LNCAP (cell line): ENCODE measurements around the gene GLB1L2.

Experiments
- TF ChIP-seq, protein P1 (sequence below): fragments of 450-650 bp; IDR thresholded peaks from 2 replicates; pipeline ENCODE4 v1.5.1; 2017; ENCODE audit warnings: mild to moderate bottlenecking

The GLB1L2 gene, protein sequence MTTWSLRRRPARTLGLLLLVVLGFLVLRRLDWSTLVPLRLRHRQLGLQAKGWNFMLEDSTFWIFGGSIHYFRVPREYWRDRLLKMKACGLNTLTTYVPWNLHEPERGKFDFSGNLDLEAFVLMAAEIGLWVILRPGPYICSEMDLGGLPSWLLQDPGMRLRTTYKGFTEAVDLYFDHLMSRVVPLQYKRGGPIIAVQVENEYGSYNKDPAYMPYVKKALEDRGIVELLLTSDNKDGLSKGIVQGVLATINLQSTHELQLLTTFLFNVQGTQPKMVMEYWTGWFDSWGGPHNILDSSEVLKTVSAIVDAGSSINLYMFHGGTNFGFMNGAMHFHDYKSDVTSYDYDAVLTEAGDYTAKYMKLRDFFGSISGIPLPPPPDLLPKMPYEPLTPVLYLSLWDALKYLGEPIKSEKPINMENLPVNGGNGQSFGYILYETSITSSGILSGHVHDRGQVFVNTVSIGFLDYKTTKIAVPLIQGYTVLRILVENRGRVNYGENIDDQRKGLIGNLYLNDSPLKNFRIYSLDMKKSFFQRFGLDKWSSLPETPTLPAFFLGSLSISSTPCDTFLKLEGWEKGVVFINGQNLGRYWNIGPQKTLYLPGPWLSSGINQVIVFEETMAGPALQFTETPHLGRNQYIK

DNA sequence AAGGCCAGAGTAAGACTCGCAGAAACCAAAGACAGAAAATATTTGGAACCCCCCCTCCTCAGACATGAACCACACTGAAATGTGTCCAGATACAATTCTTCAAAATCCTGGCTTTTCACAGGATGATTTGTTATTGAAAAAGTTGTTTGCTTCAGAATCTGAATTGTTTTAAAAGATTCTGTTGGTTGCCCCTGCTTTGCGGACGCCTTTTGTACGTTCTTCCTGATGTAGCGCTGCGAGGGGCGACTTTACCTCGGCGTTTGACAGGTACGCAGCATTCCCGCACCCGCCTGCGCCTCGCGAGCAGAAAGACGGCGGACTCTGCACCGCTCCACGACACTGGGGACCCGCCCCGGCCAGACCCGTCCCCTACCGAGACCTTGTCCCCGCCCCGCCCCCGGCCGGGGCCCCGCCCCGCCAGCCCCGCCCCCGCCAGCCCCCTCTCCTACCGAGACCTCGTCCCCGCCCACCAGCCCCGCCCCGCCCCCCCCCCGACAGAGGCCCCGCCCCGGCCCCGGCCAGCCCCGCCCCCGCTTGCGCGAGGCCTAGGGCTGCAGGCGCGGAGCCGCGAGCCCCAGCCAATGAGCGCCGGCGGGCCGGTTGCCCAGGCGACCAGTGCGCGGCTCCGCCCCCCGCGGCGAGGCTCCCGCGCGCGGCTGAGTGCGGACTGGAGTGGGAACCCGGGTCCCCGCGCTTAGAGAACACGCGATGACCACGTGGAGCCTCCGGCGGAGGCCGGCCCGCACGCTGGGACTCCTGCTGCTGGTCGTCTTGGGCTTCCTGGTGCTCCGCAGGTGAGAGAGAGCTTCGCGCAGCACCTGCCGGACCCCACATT, at the start of gene GLB1L2:
GLB1L2 (plus strand) TSS at position 635 of the 835 bp plus-strand sequence; CDS start at position 709, 74 bp downstream.
- TF ChIP-seq, protein P1, sequence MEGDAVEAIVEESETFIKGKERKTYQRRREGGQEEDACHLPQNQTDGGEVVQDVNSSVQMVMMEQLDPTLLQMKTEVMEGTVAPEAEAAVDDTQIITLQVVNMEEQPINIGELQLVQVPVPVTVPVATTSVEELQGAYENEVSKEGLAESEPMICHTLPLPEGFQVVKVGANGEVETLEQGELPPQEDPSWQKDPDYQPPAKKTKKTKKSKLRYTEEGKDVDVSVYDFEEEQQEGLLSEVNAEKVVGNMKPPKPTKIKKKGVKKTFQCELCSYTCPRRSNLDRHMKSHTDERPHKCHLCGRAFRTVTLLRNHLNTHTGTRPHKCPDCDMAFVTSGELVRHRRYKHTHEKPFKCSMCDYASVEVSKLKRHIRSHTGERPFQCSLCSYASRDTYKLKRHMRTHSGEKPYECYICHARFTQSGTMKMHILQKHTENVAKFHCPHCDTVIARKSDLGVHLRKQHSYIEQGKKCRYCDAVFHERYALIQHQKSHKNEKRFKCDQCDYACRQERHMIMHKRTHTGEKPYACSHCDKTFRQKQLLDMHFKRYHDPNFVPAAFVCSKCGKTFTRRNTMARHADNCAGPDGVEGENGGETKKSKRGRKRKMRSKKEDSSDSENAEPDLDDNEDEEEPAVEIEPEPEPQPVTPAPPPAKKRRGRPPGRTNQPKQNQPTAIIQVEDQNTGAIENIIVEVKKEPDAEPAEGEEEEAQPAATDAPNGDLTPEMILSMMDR = no peak

DNA sequence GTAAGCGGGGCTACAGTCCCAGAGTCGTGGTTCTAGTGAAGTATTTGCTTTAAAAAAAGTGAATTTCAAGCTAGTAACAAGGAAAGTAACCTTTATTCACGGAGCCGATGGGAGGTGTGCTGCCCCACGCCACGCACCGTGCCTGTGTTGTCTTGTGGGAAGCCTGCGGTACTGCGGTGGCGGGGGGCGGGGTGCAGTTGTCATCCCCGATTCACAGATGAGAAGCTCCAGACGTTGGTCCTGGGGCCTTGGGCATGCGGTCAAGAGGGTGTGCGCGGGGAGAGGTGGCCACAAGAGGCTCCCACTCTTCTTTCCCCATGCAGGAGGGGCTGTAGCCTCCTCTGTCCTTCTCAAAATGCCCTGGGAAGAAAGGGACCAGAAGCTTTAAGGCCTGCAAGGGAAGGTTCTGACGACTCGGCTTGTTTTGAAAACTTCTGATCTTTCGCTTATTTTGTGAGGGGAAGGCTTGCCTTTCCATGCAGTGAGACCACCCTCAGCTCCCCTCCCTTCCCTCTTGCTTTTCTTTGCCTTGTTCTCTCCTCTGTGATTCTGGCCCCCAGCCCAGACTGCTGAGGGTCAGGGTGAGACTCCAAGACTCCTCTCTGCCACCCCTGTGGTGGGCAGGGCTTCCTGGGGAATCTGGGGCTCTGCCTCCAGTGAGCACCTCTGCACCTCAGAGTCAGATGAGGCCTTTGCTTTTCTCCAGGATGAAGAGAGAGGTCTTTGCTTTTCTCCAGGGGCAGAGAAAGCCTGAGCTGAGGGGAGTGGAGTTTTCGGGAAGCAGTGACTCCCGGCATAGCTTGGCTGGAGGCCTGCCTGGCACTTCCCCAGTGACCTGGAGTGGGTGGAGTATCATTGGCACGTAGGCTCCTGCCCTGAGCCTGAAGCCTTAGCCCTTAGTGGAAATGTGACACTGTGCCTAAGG, 49.4 kb upstream of the GLB1L2 start:
- TF ChIP-seq, protein P1 = no peak

DNA sequence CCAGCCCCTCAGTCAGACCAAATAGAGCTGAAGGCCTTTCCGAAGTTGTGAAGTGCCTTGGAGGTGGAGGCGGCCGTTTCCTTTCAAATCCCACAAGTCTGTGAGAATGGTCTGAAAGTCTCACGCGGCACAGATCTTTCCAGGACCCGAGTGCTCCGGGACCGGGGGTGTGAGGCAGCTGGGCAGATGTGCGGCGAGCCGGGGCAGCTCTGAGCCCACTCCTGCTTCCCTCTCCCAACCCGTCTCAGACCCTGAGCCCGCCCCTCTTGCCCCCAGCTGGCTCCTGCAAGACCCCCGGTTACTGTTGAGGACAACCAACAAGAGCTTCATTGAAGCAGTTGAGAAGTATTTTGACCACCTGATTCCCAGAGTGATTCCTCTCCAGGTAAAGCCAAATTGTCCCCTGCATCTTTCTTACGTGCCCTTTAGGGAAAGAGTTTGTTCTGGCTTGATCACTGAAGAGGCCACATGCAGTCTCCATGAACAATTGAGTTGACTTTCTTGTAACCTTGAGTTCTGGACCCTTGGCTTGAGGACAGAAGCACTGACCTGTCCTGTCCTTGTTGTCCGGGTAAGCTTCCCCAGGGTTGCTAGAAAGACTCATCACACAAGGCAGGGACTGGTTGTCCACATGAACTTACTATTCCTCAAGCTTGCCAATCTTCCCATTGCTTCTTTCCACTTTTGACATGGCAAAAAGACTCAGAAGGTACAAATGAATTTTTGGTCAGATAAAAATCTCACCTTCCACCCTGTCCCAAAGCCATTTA, 48.1 kb upstream of the GLB1L2 start:
- TF ChIP-seq, protein P1 = no peak

- TF ChIP-seq, protein P1 = no peak
These were observed 44.2 kb upstream of the GLB1L2 start for GRCh38 chr11:134287561-134287960.

- TF ChIP-seq, protein P1 = no peak
These were observed 43.3 kb upstream of the GLB1L2 start for GRCh38 chr11:134288486-134288885.

DNA sequence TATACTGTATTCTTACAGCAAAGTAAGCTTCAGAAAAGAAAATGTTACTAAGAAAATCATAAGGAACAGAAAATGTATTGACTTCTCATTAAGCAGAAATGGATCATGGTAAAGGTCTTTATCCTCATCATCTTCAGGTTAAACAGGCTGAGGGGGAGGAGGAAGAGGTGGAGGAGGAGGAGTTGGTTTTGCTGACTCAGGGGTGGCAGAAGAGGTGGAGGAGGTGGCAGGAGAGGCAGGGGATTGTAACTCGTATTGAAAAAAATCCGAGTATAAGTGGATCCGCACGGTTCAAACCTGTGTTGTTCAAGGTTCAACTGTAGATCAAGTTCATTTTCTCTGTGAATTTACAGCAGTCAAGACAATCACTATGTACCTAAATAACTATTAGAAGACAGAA, 42.6 kb upstream of the GLB1L2 start:
- TF ChIP-seq, protein P1 = no peak
